Sigmoid colon (tissue), 7 donors: Measurements from ENCODE around the gene KLHL40. TPM values are rescaled to one million over a fixed set of nuclear protein-coding genes. Genes with fewer than 3 reads are reported as not detected.
A peak's percentile ranks its signal among the peaks of the same experiment; 100 is the strongest.

Experiments used
- DNase-seq: peaks from one replicate; pipeline ENCODE4 v3.0.0-alpha.2; 2019
- H3K27ac ChIP-seq, 4 donors: fragments of 200-600 bp; sonication (generic); one replicate each; pipeline ENCODE4 v1.5.1; 2016 to 2019; ENCODE audit warnings: mild to moderate bottlenecking in 1 of 4
- H3K27me3 ChIP-seq, 3 donors: fragments of 200-600 bp; sonication (generic); one replicate each; pipeline ENCODE4 v1.5.1; 2019; ENCODE audit warnings: mild to moderate bottlenecking in 1 of 3
- H3K36me3 ChIP-seq, 4 donors: fragments of 200-600 bp; sonication (generic); one replicate each; pipeline ENCODE4 v1.5.1; 2016 to 2019
- H3K4me1 ChIP-seq, 4 donors: fragments of 200-600 bp; sonication (generic); one replicate each; pipeline ENCODE4 v1.5.1; 2017 to 2019
- H3K4me3 ChIP-seq, 4 donors: fragments of 200-600 bp; sonication (generic); one replicate each; pipeline ENCODE4 v1.5.1; 2017 to 2019; ENCODE audit warnings: mild to moderate bottlenecking in 2 of 4, moderate library complexity in 1 of 4
- H3K9me3 ChIP-seq, 4 donors: fragments of 200-600 bp in 3 of 4; sonication (generic) in 3 of 4; one replicate each; pipeline versions ENCODE4 v1.5.1 to v1.6.1; 2013 to 2019
- EP300 ChIP-seq, 4 donors: sonication (generic); formaldehyde crosslinking; IDR thresholded peaks; one replicate each; pipeline ENCODE4 v1.6.1; 2017; ENCODE audit warnings: antibody characterized with exemption in 4 of 4
- POLR2A ChIP-seq, 2 donors: fragments of 450-650 bp; IDR thresholded peaks; one replicate each; pipeline ENCODE4 v1.6.1; 2016; ENCODE audit warnings: antibody characterized with exemption in 2 of 2, mild to moderate bottlenecking in 2 of 2, moderate library complexity in 2 of 2
- POLR2AphosphoS5 ChIP-seq, 4 donors: sonication (generic); formaldehyde crosslinking; IDR thresholded peaks; one replicate each; pipeline ENCODE4 v1.6.1; 2017; ENCODE audit warnings: antibody characterized with exemption in 4 of 4
- WGBS, 2 donors: extraction: QIAGEN DNeasy Blood & Tissue Kit; methylation state at CpG; one replicate each; pipeline ENCODE4 v1.1.7; 2013; 5-methylcytosine and 5-hydroxymethylcytosine counted together
- intact Hi-C: fragments of 100-400 bp; cut with DNase I; formaldehyde crosslinking; loops from one replicate; pipeline ENCODE4 v1.15.1; 2023
- polyA plus RNA-seq, 3 donors: library from polyadenylated mRNA; stranded (reverse); fragments of 200-250 nt; gene quantifications; one replicate each; pipeline ENCODE4 v1.2.3, GENCODE V29; 2013
- total RNA-seq, 4 donors: library from RNA; depleted of rRNA; stranded (reverse); fragments of >200 nt; gene quantifications; one replicate each; pipeline ENCODE4 v1.1.0, GENCODE V29; 2016
- TF ChIP-seq, protein P1 (sequence below), 4 experiments: fragments of 450-650 bp in 3 of 4; fragments of 200-600 bp in 1 of 4; IDR thresholded peaks; one replicate each; pipeline ENCODE4 v1.5.1; 2016 to 2019; ENCODE audit warnings: antibody characterized with exemption in 4 of 4, mild to moderate bottlenecking in 3 of 4, moderate library complexity in 2 of 4
- donor health status: healthy with polysubstance abuse.
- donor health status: Bipolar disorder and iron deficiency.
- donor health status: healthy.

KLHL40 gene
- total RNA-seq (under 1 TPM in 1 of 4 donors, not detected in 3; under 0.01 TPM), polyA plus RNA-seq (not detected)

GRCh38 chr3:42685363-42685881 is at the start of gene KLHL40:
Gene KLHL40, plus strand, starts transcription at chr3:42685537. Its CDS starts 82 bp downstream, at chr3:42685619.
- Histone ChIP-seq H3K27ac (peak within 1 kb of the TSS; percentile 6 to 60 (median 29)), H3K36me3 (no peaks in the 10 kb centered on the region), H3K4me1 (peaks cover 0 to 34% (median 30%) of the 10 kb centered on the region in 4 donors), H3K4me3 (peak within 1 kb of the TSS in 3 of 4 donors; percentile 23 to 36 (median 25)), H3K27me3 (peaks cover 0 to 9% (median 0%) of the 10 kb centered on the region in 3 donors), H3K9me3 (no peaks in the 10 kb centered on the region)
- no peak for TF ChIP-seq POLR2AphosphoS5 (IDR thresholded peaks at IDR 0.05)
- TF ChIP-seq, protein P1, sequence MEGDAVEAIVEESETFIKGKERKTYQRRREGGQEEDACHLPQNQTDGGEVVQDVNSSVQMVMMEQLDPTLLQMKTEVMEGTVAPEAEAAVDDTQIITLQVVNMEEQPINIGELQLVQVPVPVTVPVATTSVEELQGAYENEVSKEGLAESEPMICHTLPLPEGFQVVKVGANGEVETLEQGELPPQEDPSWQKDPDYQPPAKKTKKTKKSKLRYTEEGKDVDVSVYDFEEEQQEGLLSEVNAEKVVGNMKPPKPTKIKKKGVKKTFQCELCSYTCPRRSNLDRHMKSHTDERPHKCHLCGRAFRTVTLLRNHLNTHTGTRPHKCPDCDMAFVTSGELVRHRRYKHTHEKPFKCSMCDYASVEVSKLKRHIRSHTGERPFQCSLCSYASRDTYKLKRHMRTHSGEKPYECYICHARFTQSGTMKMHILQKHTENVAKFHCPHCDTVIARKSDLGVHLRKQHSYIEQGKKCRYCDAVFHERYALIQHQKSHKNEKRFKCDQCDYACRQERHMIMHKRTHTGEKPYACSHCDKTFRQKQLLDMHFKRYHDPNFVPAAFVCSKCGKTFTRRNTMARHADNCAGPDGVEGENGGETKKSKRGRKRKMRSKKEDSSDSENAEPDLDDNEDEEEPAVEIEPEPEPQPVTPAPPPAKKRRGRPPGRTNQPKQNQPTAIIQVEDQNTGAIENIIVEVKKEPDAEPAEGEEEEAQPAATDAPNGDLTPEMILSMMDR (IDR thresholded peaks at IDR 0.05), result no peak
- TF ChIP-seq EP300 (IDR thresholded peaks at IDR 0.05), result no peak
- no peak for TF ChIP-seq POLR2A (IDR thresholded peaks at IDR 0.05)
- 45 to 53% methylated on average over 34 of the region's 34 CpGs for WGBS, 2 donors
- intact Hi-C loops, result no loop called here
- DNase-seq, result peak; percentile 63

GRCh38 chr3:42637001-42637400 is 48.3 kb upstream of the KLHL40 start:
- intact Hi-C loops, result no loop called here
- Histone ChIP-seq H3K27me3 (no peaks in the 10 kb centered on the region), H3K4me1 (no peaks in the 10 kb centered on the region), H3K4me3 (no peak overlapping the region), H3K27ac (peak overlapping the region in 1 of 4 donors; percentile 15), H3K36me3 (peaks cover 36 to 98% (median 64%) of the 10 kb centered on the region in 4 donors), H3K9me3 (no peaks in the 10 kb centered on the region)
- WGBS, 2 donors, result 90 to 92% methylated on average over 6 of the region's 6 CpGs
- DNase-seq, result no peak
- no peak for TF ChIP-seq POLR2A (IDR thresholded peaks at IDR 0.05)
- no peak for TF ChIP-seq EP300 (IDR thresholded peaks at IDR 0.05)
- TF ChIP-seq, protein P1 (IDR thresholded peaks at IDR 0.05), result no peak
- TF ChIP-seq POLR2AphosphoS5 (IDR thresholded peaks at IDR 0.05), result no peak

DNA sequence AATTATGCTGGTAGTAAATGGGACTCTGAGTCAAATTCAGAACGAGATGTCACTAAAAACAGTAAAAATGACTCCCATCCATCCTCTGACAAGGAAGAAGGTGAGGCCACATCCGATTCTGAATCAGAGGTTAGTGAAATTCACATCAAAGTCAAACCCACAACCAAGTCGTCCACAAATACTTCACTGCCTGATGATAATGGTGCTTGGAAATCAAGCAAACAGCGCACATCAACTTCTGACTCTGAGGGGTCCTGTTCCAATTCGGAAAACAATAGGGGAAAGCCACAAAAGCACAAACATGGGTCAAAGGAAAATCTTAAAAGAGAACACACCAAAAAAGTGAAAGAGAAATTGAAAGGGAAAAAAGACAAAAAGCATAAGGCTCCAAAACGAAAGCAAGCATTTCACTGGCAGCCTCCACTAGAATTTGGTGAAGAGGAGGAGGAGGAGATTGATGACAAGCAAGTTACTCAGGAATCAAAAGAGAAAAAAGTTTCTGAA is 46.9 kb upstream of the KLHL40 start:
- WGBS, 2 donors, result 78 to 81% methylated on average over 6 of the region's 6 CpGs
- H3K9me3 ChIP-seq, result no peaks in the 10 kb centered on the region
- H3K27ac ChIP-seq, result peak overlapping the region in 1 of 4 donors; percentile 15
- H3K4me1 ChIP-seq, result no peaks in the 10 kb centered on the region
- TF ChIP-seq POLR2AphosphoS5 (IDR thresholded peaks at IDR 0.05), result no peak
- TF ChIP-seq POLR2A (IDR thresholded peaks at IDR 0.05), result no peak
- TF ChIP-seq EP300 (IDR thresholded peaks at IDR 0.05), result no peak
- TF ChIP-seq, protein P1 (IDR thresholded peaks at IDR 0.05), result no peak
- H3K36me3 ChIP-seq, result peaks cover 35 to 98% (median 64%) of the 10 kb centered on the region in 4 donors
- no peak overlapping the region for H3K4me3 ChIP-seq
- intact Hi-C loops, result no loop called here
- H3K27me3 ChIP-seq, result no peaks in the 10 kb centered on the region
- DNase-seq, result no peak

DNA sequence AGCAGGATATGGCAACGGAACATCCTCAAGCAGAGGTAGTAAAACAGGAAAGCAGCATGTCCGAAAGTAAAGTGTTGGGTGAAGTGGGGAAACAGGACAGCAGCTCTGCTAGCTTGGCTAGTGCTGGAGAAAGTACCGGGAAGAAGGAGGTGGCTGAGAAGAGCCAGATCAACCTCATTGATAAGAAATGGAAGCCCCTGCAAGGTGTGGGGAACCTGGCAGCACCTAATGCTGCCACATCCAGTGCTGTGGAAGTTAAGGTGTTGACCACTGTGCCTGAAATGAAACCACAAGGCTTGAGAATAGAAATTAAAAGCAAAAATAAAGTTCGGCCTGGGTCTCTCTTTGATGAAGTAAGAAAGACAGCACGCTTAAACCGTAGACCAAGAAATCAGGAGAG is 46.1 kb upstream of the KLHL40 start:
- Histone ChIP-seq H3K4me1 (no peaks in the 10 kb centered on the region), H3K27ac (peak overlapping the region in 1 of 4 donors; percentile 15), H3K27me3 (no peaks in the 10 kb centered on the region), H3K36me3 (peaks cover 37 to 98% (median 60%) of the 10 kb centered on the region in 4 donors), H3K4me3 (no peak overlapping the region), H3K9me3 (no peaks in the 10 kb centered on the region)
- TF ChIP-seq EP300 (IDR thresholded peaks at IDR 0.05) (no peak), POLR2A (IDR thresholded peaks at IDR 0.05) (no peak)
- no peak for DNase-seq
- WGBS, 2 donors, result 86 to 90% methylated on average over 6 of the region's 6 CpGs
- intact Hi-C loops, result no loop called here

DNA sequence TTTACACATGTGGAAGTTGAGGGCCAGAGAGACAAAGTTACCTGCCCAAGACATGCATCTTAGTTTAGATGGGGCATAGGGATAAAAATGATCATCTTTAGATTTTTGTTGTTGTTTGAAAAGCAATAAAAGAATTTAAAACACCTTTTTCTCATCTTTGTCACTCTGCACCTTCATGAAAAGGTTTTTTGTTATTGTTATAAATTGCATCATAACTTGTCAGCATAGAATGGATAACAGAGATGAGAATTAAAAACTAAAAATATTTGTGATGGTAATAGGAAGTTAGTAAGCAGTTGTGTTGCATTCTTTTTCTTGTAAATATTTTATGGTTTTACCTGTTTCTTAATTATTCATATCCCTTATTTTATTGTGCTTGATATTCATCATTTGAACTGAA is 45.2 kb upstream of the KLHL40 start:
- H3K9me3 ChIP-seq, result no peaks in the 10 kb centered on the region
- intact Hi-C loops, result no loop called here
- H3K36me3 ChIP-seq, result peaks cover 37 to 98% (median 63%) of the 10 kb centered on the region in 4 donors
- DNase-seq, result no peak
- H3K27ac ChIP-seq, result no peak overlapping the region
- H3K27me3 ChIP-seq, result no peaks in the 10 kb centered on the region
- H3K4me1 ChIP-seq, result no peaks in the 10 kb centered on the region
- no peak overlapping the region for H3K4me3 ChIP-seq
- TF ChIP-seq POLR2A (IDR thresholded peaks at IDR 0.05) (no peak), EP300 (IDR thresholded peaks at IDR 0.05) (no peak), POLR2AphosphoS5 (IDR thresholded peaks at IDR 0.05) (no peak)
- TF ChIP-seq, protein P1 (IDR thresholded peaks at IDR 0.05), result no peak
